AG08395 (cell line): ENCODE data around the gene COPS6.

Experiments used
- DNase-seq: peaks from one replicate; pipeline ENCODE4 v3.0.0; 2012; ENCODE audit warnings: mixed read lengths, low spot score

The COPS6 gene

DNA sequence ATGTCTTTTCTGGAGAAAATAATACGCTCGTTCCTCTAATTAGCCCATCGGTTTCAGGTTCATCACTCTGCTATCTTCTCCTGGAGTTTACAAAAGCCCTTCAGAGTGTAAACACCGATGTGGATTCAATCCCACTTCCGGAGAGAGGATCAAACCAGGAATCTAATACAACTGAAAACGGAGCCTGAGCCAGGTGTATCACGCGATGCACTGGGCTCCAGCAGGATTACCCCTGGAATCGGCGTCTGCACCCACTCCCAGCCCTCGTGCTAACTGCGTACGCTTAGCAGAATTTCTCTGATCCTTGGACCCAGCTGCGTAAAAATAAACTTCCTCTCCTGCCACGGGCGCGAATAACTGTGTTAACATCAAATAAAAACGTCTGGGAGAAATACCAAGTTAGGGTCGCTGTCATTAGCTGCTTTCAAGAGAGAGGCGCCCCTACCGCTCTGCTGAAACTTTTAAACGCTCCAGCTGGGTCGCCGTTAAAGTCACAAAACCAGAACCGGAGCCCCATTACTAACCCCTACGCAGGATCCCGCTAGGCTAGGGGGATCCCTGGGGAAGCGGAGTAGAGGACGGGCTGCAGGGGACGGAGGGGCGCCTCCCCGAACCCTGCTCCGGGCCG is 7.7 kb upstream of the COPS6 start:
- DNase-seq: no peak

DNA sequence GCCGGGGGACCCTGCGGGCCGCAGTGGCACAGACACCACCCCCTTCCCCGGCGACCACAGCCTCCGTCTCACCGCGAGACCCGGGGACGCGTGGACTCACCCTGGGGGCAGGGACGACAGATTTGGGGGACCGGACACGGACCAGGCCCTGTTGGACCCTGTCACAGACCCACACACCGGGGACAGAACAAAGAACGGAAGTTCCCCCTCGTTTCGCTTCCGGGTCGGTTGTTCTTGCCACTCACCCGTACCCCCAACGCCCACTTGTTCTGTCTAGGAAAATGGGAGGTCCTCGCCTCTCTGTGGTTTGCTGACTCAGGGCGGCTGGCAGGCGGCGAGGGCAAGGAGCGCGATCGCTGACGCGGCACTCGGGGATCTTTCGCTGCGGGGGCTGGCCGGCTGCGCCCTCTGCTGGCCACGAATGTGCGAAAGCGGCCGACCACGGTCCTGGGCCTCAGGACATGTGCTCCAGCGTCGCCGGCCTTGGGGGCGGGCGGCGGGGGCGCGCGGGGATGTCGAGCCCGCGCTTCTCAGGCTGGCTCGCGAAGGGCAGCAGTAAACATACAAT is 7.2 kb upstream of the COPS6 start, which contains the start of gene ZNF3:
TSS of gene ZNF3 (minus strand) at position 189 of the 568 bp plus-strand sequence. CDS start 4,366 bp downstream, outside the sequence.
- DNase-seq: peak; percentile 97

DNA sequence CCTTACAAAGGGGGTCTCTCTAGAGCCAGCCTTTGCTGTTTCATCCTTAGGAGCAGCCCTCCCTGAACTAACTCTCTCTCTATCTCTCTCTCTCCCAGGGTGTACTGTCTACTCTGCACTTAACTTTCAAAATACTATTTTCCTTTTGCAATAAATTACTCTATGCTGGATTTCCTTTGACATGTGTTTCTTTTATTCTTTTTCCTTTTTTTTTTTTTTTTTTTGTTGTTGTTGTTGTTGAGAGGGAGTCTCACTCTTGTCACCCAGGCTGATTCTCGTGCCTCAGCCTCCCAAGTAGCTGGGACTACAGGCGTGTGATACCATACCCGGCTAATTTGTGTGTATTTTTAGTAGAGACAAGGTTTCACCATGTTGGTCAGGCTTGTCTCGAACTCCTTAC is 5.8 kb upstream of the COPS6 start:
- no peak for DNase-seq

DNA sequence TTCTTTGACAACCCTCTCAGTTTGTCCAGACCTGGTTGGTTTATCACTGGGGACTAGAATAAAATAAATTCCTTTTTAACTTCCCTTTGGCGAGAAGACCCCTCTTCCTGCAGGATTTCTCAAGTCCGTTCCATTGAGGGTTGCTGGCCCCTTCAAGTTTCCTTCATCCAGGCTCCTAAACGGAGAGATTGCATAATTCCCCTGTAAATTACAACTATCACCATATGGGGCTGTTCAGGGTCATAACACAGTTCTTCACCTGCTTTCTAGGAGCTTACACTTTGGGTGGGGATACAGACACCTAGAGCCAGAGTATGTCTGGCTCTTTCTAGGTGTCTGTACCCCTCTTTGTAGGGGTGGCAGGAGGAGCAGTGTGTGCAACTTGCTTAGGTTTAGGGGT is 3.3 kb upstream of the COPS6 start:
- DNase-seq: no peak

DNA sequence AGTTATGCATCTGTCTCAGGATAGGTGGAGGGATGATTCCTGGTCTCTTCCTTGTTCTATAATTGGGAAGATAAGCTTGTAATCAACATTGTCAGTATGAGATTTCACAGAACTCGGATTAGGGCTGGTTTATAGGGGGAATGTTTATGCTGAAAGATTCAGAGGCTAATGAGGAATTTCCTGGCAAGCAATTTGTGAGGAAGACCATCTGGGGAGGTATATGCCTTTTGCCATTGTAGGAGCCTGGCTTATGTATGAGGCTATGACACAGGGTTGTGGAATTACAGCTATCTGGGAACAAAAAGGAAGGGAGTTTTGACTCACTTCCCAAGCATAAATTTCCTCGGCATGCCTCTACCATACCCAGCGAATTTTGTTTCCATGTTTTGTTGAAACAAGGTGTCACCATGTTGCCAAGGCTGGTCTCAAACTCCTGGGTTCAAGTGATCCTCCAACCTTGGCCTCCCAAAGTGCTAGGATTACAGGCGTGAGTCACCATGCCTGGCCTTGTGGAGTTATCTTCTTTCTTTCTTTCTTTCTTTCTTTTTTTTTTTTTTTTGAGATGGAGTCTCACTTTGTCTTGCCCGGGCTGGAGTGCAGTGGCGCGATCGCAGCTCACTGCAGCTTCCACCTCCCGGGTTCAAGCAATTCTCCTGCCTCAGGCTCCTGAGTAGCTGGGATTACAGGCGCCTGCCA is 1.6 kb upstream of the COPS6 start:
- DNase-seq: peak; percentile 88

DNA sequence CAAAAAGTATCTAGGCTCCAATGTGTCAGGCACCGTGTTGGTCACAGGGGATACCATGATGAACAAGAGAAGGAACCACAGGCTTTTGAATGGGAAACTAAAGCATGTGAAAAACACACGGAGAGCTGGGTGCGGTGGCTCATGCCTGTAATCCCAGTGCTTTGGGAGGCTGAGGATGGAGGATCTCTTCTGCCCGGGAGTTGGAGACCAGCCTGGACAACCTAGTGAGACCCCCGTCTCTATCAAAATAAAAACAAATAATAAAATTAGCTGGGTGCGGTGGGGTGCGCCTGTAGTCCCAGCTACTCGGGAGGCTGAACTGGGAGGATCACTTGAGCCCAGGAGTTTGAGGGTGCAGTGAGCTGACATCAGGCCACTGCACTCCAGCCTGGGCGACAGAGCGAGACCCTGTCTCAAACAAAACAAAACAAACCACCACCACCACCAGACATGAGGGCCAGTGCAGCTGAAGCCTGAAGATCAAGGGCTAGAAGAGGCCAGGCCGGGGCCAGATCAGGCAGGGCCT is 611 bp upstream of the COPS6 start:
- no peak for DNase-seq

DNA sequence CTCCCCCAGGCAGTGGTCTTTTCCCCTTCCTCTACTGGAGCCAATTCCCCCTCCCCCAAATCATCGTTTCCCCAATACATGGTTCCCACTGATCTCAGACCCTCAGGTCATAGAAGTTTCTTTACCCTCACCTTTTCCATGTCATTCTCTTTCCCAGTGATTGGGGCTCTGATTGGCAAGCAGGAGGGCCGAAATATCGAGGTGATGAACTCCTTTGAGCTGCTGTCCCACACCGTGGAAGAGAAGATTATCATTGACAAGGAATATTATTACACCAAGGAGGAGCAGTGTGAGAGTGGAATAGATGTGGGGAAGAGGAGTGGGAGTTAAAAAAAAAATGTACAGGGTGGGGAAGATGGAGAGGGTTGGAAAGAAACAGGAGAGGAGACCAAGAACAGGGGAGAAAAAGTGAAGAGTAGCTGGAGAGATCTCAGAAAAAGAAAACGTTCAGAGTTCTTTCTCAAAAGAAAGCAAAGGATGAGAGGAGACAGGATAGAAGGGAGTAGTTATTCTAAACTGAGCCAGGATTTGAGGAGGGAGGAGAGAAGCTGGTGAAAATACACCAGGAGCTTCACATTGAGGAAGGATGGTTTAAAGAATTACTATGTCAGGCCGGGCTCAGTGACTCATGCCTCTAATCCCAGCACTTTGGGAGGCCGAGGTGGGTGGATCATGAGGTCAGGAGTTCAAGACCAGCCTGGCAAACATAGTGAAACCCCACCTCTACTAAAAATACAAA is 858 bp downstream of the COPS6 start:
- no peak for DNase-seq

DNA sequence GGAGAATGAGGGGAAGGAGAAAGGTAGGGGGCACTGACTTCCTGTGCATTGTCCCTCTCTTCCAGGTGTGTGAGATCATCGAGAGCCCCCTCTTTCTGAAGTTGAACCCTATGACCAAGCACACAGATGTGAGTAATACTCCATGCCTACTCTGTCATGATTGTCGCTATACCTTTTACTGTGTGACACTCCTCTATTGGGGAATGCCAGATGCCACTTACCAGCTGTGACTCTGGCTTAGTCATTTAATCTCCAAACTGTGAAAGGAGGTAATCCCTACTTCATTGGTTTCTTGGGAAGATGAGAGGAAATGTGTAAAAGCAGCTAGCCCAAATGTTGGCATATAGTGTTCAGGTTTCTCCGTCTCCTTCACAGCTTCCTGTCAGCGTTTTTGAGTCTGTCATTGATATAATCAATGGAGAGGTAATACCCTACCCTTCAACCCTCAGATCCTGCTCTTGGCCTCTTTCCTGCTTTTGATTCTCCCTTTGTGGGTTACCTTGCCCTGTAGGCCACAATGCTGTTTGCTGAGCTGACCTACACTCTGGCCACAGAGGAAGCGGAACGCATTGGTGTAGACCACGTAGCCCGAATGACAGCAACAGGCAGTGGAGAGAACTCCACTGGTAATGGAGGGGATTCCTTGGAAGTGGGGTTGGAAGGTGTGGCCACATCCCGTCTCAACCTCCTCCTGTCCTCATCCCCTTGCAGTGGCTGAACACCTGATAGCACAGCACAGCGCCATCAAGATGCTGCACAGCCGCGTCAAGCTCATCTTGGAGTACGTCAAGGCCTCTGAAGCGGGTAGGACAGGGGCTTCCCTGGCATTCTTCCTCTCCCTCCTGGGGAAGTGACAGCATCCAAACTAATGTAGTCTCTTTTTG is 2.0 kb downstream of the COPS6 start:
- no peak for DNase-seq

DNA sequence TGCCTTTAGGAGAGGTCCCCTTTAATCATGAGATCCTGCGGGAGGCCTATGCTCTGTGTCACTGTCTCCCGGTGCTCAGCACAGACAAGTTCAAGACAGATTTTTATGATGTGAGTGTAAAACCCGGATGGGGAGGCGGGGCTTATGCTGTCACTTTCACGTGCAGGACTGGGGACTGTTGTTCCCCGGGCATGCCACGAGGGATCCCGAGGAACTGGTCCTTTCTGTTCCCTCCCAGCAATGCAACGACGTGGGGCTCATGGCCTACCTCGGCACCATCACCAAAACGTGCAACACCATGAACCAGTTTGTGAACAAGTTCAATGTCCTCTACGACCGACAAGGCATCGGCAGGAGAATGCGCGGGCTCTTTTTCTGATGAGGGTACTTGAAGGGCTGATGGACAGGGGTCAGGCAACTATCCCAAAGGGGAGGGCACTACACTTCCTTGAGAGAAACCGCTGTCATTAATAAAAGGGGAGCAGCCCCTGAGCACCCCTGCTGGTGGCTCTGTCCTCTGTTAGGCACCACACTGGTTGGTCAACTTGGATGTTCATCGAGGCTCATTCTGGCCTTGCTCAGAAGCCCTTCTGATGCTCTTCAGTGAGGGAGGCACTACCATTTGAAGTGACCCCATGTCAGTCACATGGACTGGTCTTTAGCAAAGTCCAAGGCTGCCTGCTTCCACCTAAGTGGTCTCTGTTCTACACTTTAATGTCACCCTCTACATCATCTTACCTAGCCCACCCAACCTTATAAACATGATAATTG is 2.8 kb downstream of the COPS6 start:
- no peak for DNase-seq

DNA sequence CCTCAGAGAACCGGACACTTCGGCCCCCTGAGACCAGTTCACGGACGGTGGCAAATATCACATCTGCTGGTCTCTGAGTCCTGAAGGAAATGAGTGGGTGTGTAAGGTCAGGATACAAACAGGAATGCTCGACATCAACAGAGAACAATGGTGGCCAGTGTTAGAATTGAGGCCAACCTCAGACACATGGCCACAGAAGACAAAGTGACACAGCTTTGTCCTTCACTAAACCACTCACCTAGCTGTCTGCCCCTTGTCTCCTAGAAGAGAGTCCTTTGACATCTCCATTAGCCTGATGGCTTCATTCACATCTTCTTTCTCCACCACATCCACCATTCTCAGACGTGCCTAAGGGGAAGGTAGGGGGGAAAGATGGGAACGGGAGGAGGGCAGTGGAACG is 4.3 kb downstream of the COPS6 start:
- no peak for DNase-seq

GRCh38 chr7:100093498-100093897 is 4.7 kb downstream of the COPS6 start:
- DNase-seq: no peak

GRCh38 chr7:100093925-100094486 is 5.2 kb downstream of the COPS6 start:
- DNase-seq: no peak

GRCh38 chr7:100095289-100095688 is 6.5 kb downstream of the COPS6 start:
- DNase-seq: no peak

DNA sequence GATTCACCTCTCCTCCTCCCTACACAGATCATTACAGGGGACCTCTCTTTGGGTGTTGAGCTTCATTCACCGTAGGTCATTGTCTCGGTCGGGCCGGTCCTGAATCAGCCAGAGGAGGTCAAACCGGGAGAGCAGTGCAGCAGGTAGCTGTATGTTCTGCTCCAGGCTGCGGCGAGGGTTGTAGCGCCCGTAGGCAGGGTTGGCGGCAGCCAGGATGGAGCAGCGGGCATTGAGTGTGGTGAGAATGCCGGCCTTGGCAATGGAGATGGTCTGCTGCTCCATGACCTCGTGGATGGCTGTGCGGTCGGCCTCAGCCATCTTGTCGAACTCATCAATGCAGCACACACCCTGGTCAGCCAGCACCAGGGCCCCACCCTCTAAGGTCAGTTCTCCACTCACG is 6.9 kb downstream of the COPS6 start:
- no peak for DNase-seq

DNA sequence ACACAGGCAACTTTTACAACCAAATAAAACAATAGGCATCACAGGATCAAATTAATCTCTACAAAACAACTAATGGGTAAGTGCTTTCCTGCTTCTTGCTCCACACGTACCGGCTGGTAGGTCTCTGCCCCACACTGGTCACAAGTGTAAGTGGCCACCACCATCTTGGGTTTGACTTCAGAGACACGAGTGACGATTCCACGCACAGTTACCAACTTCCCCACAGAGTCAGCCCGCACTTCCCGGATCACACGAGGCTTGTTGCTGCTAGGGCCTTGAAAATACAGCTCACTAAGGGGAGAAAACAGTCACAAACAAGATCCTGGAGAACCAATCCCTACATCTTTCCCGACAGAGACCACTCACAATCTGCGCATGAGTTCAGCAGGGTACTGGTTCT is 10.1 kb downstream of the COPS6 start:
- no peak for DNase-seq

DNA sequence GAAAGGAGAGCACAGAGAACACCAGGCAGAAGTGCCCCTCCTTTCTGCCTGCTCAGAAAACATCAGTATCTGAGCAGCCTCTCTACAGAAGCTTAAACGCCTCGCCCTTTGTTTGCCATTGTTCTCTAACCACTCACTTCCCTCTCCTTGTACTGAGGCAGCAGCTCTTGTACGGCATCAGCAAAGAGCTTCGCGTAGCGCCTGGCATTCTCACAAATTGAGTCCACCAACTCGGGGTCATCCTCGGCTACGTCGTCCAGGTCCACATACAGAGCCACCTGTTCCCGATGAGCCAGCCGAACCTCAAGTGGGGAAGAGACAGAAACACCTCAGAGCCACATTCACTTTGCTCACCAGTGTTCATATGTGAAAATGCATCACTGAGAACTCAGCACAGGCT is 10.7 kb downstream of the COPS6 start:
- no peak for DNase-seq

- DNase-seq: peak; percentile 95
These were observed 11.7 kb downstream of the COPS6 start for GRCh38 chr7:100100420-100101015.

DNA sequence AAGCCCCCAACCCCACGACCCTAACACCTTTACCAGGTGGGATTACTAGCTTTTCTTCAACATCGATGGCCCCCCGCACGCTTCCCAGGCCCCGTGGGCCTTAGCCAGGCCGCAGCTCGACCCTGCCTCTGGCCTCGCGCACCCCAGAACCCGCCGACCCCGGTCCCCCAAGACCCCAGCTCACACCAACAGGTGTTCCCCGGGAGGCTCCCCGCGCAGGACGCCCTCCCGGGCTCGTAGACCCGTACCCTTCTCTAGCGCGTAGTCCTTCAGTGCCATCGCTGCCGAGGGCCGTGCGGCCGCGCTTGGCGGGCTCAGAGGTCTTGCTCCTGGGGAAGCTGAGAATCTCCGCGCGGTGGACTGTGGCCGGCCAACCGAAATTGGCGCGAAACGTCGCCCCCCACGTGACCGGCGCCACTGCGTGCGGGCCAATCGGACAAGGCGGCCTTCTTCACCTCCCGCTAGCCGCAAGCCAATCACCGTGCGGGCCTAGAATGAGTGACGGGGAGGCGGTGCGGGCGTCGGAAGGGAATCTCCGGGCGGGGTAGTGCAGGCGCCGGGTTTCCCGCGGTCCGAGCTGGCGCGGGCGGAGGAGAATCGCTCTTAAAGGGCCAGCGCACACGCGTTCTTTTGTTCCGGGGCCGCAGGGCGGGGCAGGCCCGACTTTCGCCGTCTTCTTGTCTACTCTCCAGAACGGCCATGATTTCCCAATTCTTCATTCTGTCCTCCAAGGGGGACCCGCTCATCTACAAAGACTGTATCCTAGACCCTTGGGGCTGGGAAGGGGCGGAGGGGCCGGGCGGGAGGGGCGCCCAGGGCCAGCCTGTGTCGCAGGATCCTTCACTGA is 12.5 kb downstream of the COPS6 start, which contains the start of the genes AP4M1 and MCM7:
TSS of gene AP4M1 (plus strand) at position 628 of the 847 bp plus-strand sequence. CDS start at position 700, 72 bp downstream.
TSS of gene MCM7 (minus strand) at position 382 of the 847 bp plus-strand sequence. CDS start at position 279, 103 bp downstream.
- peak; percentile 99 for DNase-seq
